H54 (cell line): ENCODE measurements around the gene NLN.
"Not testable (repeated sequence)": the region's sequence is repeated elsewhere in the genome, so short reads cannot be mapped to it uniquely, and the experiment has no call there.

ENCODE experiments used
- DNase-seq: peaks from one replicate; pipeline ENCODE4 v3.0.0; 2011; ENCODE audit warnings: low spot score, mixed read lengths; ENCODE audit not compliant: insufficient read length
- FAIRE-seq: peaks from 3 replicates; lab custom pipeline; 2011; peaks lifted over from hg19 to GRCh38; lab: Jason Lieb, UNC
- POLR2A ChIP-seq: IDR thresholded peaks from 2 replicates; pipeline ENCODE4 v1.6.1; 2011; ENCODE audit warnings: low read depth, mild to moderate bottlenecking, low read length

The NLN gene

DNA sequence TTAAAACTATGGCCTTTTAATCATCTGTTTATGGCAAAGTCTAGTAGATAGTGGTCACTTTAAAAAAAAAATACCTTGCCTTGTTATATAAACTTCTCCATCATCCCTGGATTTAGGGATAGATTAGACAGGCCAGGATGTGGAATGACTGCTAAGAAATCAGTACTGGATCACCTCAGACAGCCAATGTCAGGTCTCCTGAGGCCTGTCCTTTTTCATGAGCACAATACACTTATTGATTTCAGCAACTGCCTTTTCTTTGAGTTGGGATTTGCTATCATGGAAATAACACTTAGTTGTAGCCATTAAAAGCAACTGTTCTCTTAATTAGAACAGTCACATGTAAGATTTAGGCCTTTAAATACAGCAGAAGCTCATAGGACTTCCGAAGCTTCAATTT is 77.9 kb downstream of the NLN start:
- TF ChIP-seq POLR2A: no peak
- DNase-seq (no peak), FAIRE-seq (no peak)

DNA sequence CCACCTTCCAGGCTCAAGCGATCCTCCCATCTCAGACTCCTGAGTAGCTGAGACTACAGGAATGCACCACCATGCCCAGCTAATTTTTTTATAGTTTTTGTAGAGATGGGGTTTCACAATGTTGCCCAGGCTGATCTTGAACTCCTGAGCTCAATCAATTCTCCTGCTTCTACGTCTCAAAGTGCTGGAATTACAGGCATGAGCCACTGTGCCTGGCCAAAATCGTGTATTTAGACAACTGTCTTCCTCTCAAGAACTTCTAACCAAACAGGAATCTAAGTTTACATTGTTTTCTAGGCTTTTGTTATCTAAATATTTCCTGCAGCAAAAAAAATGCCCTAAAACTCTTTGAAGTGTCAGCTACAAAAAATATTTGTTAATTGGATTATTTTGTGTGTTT is 78.8 kb downstream of the NLN start:
- DNase-seq: no peak
- TF ChIP-seq POLR2A: no peak
- no peak for FAIRE-seq

DNA sequence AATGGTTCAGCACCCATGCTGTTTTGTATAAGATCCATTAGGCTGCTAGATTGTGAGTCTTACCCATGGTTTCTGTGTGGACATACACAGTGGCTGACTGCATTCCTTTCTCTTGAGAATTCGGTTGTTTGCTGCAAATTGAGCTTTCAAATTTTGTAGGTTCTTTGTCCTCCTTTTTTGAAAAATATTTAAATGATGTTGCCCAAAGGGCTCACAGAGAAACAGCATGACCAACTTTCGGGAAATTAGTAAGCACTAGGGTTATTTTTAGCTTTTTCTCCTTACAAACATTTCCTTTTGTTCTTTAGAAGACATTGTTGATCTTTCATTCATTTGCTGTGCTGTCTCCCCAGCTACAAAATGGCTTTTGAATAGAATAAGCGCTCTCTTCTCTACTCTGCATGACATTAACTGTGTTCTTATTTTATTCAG is 79.4 kb downstream of the NLN start:
- FAIRE-seq (no peak), DNase-seq (peak; percentile 30)
- TF ChIP-seq POLR2A: no peak

DNA sequence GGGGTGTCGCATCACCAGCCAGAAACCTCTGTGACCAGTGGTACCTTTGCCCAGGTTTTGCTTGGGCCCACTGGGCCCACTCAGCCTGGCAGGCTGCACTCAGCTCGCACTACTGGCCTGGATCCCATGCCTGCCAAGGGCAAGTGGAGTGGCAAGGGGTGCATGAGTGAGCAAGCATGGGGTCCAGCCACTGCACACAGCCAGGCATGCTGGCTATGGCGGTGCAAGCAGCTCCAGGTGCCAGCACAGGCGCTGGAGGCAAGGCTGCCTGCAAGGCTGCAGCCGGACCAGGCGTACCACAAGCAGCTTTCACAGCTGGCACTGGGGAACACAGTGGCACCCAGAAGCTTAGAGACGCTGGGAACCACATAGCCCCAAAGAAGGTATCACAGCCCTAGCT is 80.1 kb downstream of the NLN start:
- no peak for TF ChIP-seq POLR2A
- FAIRE-seq (no peak), DNase-seq (no peak)

DNA sequence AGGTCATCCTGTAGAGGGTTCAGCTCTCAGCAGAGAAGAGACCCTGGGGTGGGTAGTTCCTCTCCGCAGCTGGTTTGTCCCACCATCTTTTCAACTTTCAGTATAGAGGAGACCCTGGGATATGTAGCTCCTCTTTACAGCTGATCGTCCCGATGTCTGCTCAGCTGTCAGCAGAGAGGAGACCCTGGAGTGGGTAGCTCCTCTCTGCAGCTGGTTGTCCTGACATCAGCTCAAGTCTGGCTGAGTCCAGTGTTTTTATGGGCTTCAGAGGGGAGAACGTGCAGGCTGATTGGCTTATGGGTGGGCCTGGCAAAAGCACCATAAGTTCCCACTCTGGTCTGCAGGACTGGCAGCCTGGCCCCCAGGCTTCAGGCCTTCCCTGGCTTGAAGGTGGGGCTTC is 80.8 kb downstream of the NLN start:
- no peak for TF ChIP-seq POLR2A
- FAIRE-seq (no peak), DNase-seq (no peak)

DNA sequence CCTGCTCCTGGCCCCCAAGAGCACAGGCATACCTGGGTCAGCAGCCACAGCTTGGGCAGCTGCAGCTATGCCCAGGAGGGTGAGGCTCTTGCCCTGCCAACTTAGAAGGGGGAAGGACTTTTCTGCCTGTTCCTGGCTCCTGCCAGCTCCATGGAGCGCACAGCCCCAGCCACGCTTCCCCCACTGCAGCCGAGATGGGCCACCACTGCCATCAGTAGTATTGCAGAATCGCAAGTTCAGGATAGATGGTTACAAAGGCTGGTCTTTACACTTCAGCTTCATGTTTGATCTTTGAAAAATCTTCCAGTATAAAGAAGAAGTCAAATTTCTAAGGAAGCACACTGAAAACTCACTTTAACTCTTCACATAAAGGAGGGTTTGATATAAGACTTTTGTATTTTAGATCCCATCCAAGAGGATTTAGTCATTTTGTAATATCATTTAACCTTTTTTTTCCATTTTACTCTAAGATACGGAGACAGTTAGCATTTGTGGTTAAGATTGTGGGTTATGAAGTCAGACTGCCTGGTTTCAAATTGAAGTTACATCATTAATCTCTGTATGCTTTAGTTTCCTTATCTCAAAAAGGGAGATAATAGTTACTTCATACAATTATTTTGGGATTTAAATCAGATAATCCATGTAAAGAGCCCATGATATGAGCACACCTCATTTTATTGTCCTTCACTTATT is 81.8 kb downstream of the NLN start:
- DNase-seq: no peak
- FAIRE-seq: no peak
- no peak for TF ChIP-seq POLR2A

DNA sequence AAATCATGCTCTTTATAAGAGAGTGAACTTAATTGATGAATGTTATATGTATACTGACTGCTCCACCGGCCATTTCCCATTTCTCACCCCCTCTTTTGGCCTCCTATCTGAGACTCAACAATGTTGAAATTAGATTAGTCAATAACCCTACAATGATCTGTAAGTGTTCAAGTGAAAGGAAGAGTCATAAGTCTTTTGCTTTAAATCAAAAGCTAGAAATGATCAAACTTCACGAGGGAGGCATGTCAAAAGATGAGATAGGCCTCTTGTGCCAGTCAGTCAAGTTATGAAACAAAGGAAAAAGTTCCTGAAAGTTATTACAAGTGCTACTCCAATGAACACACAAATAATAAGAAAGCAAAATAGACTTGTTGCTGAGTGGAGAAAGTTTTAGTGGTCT is 83.1 kb downstream of the NLN start:
- DNase-seq (no peak), FAIRE-seq (no peak)
- no peak for TF ChIP-seq POLR2A

DNA sequence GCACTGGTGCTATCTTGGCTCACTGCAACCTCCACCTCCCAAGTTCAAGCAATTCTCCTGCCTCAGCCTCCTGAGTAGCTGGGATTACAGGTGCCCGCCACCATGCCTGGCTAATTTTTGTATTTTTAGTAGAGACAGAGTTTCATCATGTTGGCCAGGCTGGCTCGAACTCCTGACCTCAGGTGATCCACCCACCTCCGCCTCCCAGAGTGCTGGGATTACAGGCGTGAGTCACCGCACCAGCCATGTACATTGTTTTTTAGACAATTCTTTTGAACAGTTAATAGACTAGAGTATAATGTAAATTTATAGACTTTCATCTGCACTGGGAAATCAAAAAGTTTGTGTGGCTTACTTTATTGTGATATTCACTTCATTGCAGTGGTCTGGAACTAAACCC is 85.5 kb downstream of the NLN start:
- DNase-seq, FAIRE-seq: not testable (repeated sequence)

DNA sequence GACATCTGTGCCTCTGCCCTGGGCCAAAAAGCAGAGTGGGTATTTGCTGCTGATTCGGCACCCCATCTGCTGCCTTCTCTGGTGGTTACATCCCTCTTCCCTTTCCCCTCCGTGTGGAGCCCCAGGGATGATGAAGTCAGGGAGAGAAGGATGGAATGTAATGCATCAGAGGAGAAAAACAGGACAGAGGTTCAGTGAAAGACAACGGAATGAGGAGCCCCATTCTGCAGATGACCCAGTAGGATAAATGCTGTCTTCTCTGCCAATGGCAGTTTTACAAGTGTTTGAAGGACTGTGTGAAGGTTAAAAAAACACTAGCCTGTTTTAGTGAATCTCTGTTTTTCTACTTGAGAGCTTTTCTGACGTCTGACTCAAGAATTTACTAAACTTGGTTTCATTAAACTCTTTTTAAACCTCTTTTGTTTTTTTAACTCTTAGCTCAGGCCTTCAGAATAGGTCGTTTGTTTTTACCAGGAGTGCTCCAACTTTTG is 86.3 kb downstream of the NLN start:
- FAIRE-seq (no peak), DNase-seq (no peak)
- no peak for TF ChIP-seq POLR2A

DNA sequence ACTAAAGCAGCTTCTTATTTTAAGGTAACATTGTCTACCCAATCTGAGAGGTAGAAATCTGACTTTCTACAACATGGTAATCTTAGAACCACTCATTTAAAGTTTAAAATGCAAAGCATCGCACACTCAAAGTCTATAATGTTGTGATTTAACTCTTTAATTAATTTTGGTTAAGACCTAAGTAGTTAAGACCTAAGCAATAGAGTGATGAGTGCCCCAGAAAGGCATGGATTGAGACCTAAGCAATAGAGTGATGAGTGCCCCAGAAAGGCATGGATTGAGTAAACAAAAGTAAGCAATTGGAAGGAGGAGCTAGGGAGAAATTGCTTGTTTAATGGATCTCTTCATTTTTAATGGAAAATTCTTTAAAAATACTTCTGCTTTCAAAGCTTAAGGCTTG is 86.8 kb downstream of the NLN start:
- TF ChIP-seq POLR2A: no peak
- DNase-seq: no peak

DNA sequence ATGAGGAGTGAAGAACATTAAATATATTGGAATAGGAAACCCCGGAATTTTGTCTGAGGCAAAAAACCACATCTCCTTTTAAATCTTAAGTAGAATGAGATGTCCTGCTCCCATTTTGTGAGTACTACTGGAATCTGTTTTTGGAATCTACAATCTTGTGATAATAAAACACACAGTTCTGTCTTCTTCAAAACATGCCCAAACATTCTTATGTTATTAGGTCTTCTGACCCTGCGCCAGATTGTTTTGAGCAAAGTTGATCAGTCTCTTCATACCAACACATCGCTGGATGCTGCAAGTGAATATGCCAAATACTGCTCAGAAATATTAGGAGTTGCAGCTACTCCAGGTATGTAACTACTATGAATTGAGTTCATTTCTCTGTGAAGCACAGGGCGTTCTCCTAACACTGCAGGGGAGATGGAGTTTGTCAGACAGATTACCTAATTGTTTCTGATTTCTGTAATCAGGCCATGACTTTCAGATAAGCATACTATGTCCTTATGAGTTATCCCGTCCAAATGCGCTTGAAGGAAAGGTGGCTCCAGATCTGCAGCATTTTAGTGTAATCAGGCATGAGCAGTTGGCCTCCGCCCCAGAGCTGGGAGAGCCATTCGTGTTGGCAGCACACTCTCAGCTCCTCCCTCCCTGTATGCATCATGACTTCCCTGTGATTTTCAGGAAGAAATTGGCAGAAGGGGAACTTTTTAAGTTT is 88.0 kb downstream of the NLN start:
- TF ChIP-seq POLR2A: no peak
- peak; percentile 69 for FAIRE-seq
- no peak for DNase-seq

More for the DNA sequence above, 86.8 kb downstream of the NLN start:
- no peak for FAIRE-seq

DNA sequence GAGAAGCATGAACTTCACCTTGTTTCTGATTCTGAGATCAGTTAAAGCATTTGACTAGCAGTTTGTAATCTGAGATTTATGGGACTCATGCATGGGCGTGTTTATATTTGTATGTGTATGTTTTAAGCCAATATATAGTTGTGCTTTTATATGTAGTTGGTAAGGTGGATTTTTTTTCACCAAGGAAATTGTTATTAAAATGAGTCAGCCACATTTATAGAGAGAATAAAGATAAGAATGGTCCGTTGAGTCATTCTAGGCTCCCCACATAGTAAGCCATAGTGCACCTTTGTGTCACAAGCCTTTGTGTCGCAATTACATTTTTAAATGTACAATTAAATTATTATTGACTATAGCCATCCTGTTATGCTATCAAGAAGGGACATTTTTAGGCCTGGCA is 89.0 kb downstream of the NLN start:
- DNase-seq (no peak), FAIRE-seq (no peak)
- no peak for TF ChIP-seq POLR2A

DNA sequence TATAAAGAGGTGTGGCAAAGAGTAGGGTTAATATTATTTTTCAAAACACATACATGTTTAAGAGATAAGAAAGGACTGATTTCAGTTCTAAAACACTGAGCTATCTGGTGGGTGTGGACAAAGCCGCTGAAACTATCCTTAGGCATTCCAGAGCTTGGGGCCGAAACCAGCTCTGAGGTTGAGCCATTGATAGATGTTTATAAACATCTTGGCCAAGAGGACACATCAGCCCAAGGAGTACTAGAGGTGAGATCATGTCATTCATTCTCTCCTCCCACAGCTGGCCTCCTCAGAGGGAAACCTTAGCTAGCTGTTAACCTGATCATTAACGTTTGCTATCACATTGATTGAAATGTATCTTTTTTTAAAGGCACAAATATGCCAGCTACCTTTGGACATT is 89.9 kb downstream of the NLN start:
- peak; percentile 86 for FAIRE-seq
- no peak for TF ChIP-seq POLR2A
- peak; percentile 26 for DNase-seq

DNA sequence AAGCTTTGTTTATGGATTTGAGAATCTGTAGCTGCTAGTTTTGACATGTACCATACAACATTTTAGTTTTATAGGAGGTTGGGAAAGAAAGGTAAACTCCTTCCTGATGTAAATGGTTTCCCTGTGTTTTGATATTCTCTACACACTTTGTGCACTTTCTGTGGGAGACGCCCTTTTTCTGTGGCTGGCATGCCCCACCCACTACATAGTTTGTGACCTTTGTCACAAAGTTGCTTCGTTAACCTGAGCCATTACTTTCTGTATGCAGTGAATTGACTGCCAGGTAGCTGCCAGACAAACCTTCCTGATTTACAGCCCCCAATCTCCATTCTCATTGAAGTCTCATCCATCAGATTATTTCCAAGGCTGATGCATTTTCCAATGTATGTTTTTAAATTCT is 90.6 kb downstream of the NLN start:
- DNase-seq (no peak), FAIRE-seq (no peak)
- no peak for TF ChIP-seq POLR2A

DNA sequence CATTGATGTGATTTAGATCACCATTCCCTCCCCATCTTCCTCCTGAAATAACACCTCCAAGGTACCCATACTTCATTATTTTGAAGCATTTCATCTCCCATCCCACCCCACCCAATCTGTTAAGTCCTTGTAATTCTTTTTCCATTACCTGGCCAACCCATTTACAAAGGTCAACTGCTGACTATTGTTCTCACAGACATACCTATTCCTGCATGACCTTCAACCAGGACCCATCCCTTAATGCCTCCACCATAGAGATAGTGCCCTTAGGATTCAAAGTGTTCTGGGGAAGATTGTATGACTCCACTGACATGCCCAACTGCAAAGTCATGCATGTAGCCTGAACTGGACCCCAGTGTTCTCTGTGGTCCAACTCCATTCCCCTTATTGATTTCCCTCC is 91.2 kb downstream of the NLN start:
- FAIRE-seq (no peak), DNase-seq (no peak)
- no peak for TF ChIP-seq POLR2A

DNA sequence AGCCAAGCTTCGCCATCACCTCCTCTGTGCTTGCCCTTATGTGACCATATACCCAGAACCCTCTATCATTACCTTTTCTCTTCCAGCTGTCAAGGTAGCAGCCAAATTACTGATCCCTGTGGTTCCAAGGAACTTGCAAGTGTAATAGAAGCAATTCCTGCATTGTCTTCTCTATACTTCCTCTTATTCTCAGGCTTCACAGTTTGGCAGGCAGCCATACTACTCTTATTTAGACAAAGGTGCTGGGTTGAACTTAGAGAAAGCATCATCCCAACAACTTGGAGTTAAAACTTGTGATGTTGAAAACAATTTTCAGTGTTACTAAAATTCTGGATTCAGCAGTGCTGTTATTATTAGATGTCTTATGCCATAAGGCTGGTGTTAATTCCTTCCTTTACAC is 93.2 kb downstream of the NLN start:
- FAIRE-seq (no peak), DNase-seq (no peak)

More for the DNA sequence above, 93.2 kb downstream of the NLN start:
- no peak for TF ChIP-seq POLR2A
